ENCODE results near the gene C5orf52. TPM values are rescaled to one million over a fixed set of nuclear protein-coding genes. Genes with fewer than 3 reads are reported as not detected.
"Not testable (repeated sequence)": the region's sequence is repeated elsewhere in the genome, so short reads cannot be mapped to it uniquely, and the experiment has no call there.

C5orf52 gene
- total RNA-seq, 1 donor from 2014 or later, result not detected

DNA sequence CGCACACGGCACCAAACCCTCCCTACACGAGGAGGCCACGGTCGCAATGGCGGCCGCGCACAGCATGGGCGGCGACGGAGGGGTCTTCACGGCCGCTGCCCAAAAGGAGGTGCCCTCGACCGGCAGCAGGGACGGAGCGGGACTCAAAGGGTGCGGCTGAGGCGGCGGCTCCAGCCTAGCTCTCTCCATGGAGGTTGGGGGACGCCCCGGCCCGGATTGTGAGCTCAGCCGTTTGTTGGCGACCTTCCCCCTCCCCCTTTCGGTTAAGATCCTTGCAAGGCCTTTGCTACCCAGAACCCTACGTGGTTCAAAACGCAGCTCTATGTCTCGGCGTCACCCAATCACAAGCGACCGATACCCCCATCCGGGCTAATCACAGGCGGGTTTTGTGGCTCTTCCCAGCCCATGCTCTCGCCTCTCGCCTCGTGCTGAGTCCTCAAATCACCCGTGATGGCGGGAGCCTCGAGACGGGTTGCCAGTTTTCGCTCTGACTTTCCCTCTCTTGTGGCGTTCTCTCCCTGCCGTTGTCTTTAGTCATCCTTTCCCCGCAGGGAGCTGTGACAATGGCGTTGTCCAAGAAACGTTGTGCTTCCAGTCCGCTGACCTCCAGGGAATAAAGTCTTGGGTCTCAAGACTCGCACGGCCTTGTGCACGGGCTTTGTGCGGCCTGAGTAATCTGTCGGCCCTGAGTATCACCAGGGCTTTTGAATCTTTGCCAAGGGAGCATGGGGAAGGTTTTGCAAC, 19.5 kb downstream of the C5orf52 start:
- H3K9me3 Mint-ChIP-seq (ENCODE audit: unreplicated experiment), result no peaks in the 10 kb centered on the region
- no peak overlapping the region for H3K4me3 Mint-ChIP-seq (ENCODE audit: unreplicated experiment)
- H3K27ac Mint-ChIP-seq (ENCODE audit: unreplicated experiment), result no peak overlapping the region
- H3K36me3 Mint-ChIP-seq (ENCODE audit: low read depth, unreplicated experiment), result peaks cover 19% of the 10 kb centered on the region
- TF ChIP-seq, protein P1, sequence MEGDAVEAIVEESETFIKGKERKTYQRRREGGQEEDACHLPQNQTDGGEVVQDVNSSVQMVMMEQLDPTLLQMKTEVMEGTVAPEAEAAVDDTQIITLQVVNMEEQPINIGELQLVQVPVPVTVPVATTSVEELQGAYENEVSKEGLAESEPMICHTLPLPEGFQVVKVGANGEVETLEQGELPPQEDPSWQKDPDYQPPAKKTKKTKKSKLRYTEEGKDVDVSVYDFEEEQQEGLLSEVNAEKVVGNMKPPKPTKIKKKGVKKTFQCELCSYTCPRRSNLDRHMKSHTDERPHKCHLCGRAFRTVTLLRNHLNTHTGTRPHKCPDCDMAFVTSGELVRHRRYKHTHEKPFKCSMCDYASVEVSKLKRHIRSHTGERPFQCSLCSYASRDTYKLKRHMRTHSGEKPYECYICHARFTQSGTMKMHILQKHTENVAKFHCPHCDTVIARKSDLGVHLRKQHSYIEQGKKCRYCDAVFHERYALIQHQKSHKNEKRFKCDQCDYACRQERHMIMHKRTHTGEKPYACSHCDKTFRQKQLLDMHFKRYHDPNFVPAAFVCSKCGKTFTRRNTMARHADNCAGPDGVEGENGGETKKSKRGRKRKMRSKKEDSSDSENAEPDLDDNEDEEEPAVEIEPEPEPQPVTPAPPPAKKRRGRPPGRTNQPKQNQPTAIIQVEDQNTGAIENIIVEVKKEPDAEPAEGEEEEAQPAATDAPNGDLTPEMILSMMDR (IDR thresholded peaks at IDR 0.05; ENCODE audit: unreplicated experiment), result no peak
- no peaks in the 10 kb centered on the region for H3K4me1 Mint-ChIP-seq (ENCODE audit: unreplicated experiment)
- no peak for DNase-seq (ENCODE audit: low spot score)
- peaks cover 1% of the 10 kb centered on the region for H3K27me3 Mint-ChIP-seq (ENCODE audit: unreplicated experiment)

DNA sequence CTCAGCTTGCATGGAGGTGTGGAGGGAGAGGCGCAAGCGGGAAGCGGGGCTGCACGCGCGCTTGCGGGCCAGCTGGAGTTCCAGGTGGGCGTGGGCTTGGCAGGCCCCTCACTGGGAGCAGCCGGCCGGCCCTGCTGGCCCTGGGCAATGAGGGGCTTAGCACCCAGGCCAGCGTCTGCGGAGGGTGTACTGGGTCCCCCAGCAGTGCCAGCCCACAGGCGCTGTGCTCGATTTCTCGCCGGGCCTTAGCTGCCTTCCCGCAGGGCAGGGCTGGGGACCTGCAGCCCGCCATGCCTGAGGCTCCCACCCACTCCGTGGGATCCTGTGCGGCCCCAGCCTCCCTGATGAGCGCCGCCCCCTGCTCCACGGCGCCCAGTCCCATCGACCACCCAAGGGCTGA, 22.5 kb downstream of the C5orf52 start:
- H3K9me3 Mint-ChIP-seq (ENCODE audit: unreplicated experiment); H3K4me3 Mint-ChIP-seq (ENCODE audit: unreplicated experiment); H3K27me3 Mint-ChIP-seq (ENCODE audit: unreplicated experiment); DNase-seq (ENCODE audit: low spot score); H3K27ac Mint-ChIP-seq (ENCODE audit: unreplicated experiment); H3K4me1 Mint-ChIP-seq (ENCODE audit: unreplicated experiment): not testable (repeated sequence)
- H3K36me3 Mint-ChIP-seq (ENCODE audit: low read depth, unreplicated experiment), result peaks cover 19% of the 10 kb centered on the region

DNA sequence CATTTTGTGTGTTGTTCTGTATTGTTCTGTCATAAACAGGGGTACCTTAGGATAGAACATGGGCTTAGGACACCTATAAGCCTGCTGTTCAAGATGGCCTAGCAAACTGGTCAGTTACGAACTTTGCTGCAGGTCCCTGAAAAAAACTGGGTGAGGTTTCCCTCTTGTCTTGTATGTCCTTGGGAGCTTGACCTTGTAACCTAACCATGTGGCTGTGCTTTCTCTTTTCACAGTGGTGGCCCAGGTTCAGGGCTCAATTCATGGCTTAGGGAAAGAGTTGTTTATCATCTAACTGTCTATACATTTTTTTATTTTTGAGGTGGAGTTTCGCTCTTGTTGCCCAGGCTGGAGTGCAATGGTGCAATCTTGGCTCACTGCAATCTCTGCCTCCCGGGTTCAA, 24.8 kb downstream of the C5orf52 start:
- not testable (repeated sequence) for H3K4me3 Mint-ChIP-seq (ENCODE audit: unreplicated experiment); H3K27ac Mint-ChIP-seq (ENCODE audit: unreplicated experiment); DNase-seq (ENCODE audit: low spot score); H3K4me1 Mint-ChIP-seq (ENCODE audit: unreplicated experiment); H3K27me3 Mint-ChIP-seq (ENCODE audit: unreplicated experiment); H3K9me3 Mint-ChIP-seq (ENCODE audit: unreplicated experiment)
- peaks cover 14% of the 10 kb centered on the region for H3K36me3 Mint-ChIP-seq (ENCODE audit: low read depth, unreplicated experiment)

DNA sequence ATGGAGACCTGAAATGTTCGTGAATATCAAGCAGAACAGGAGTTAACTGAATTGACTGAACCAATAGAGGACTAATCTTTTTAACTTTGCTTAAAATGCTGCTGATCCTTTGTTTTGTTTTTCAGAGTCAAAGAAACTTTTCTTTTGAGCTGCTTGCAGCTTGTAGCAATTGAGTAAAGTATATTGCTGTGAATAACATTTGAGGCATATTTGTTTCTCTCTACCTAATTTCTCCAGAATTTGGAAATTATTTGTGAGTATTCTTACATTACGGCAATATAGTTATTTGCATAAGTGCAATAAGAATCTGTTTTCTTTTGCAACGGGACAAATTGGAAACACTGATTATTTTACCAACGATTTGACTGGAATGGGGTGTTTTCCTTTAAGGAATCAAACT, 27.3 kb downstream of the C5orf52 start:
- not testable (repeated sequence) for H3K36me3 Mint-ChIP-seq (ENCODE audit: low read depth, unreplicated experiment); H3K4me3 Mint-ChIP-seq (ENCODE audit: unreplicated experiment); H3K9me3 Mint-ChIP-seq (ENCODE audit: unreplicated experiment); H3K27me3 Mint-ChIP-seq (ENCODE audit: unreplicated experiment); H3K27ac Mint-ChIP-seq (ENCODE audit: unreplicated experiment); DNase-seq (ENCODE audit: low spot score); H3K4me1 Mint-ChIP-seq (ENCODE audit: unreplicated experiment)

DNA sequence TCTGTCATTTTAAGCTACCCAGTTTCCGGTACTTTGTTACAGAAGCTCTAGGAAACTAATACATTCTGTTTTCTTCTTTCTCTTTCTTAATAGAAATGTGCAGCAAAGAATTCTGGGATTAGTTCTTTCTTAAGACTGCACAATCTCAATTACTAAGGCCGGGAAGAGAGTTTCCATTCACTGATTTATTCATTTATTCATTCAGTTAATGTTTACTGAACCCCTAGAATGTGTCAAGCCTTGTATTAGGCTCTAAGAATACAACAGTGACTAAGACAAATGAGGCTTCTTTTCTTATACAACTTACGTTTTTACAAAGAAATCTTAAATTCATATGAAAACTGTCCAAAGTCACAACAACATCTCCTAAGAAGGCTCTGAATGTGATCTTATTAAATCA, 32.4 kb downstream of the C5orf52 start:
- Mint-ChIP-seq H3K27ac (ENCODE audit: unreplicated experiment) (no peak overlapping the region), H3K9me3 (ENCODE audit: unreplicated experiment) (no peaks in the 10 kb centered on the region), H3K4me3 (ENCODE audit: unreplicated experiment) (no peak overlapping the region), H3K4me1 (ENCODE audit: unreplicated experiment) (no peaks in the 10 kb centered on the region), H3K36me3 (ENCODE audit: low read depth, unreplicated experiment) (no peaks in the 10 kb centered on the region), H3K27me3 (ENCODE audit: unreplicated experiment) (no peaks in the 10 kb centered on the region)
- TF ChIP-seq, protein P1 (IDR thresholded peaks at IDR 0.05; ENCODE audit: unreplicated experiment), result no peak
- DNase-seq (ENCODE audit: low spot score), result no peak

DNA sequence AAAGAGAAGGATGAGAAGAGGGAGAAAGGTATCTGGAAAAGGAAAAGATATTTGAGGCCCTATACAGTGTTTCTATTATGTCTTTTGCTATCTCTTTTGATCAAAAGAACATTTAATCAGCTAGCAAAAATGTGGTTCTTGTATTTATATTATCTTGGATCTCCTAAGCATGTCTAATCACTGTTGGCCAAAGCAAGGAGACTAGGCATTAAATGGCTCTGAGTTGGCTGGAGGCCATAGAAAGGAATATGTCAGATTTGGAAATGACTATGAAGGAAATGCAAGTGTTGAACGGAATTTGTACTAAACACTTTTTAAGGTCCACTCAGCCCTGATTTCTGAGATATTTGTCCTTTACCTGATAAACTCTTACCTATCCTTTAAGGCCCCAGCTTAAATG, 37.5 kb downstream of the C5orf52 start:
- TF ChIP-seq, protein P1 (IDR thresholded peaks at IDR 0.05; ENCODE audit: unreplicated experiment), result no peak
- H3K4me3 Mint-ChIP-seq (ENCODE audit: unreplicated experiment), result no peak overlapping the region
- H3K27me3 Mint-ChIP-seq (ENCODE audit: unreplicated experiment), result no peaks in the 10 kb centered on the region
- H3K27ac Mint-ChIP-seq (ENCODE audit: unreplicated experiment), result no peak overlapping the region
- H3K36me3 Mint-ChIP-seq (ENCODE audit: low read depth, unreplicated experiment), result no peaks in the 10 kb centered on the region
- no peak for DNase-seq (ENCODE audit: low spot score)
- H3K9me3 Mint-ChIP-seq (ENCODE audit: unreplicated experiment), result no peaks in the 10 kb centered on the region
- H3K4me1 Mint-ChIP-seq (ENCODE audit: unreplicated experiment), result no peaks in the 10 kb centered on the region
